Neuronal stem cell (in vitro differentiated cells): ENCODE results near the gene FADS1.

Experiments used
- DNase-seq: peaks from one replicate; pipeline ENCODE4 v3.0.0-alpha.2; 2013; ENCODE audit warnings: low spot score
- H2AFZ ChIP-seq: one replicate; pipeline ENCODE4 v1.6.1; 2013; ENCODE audit warnings: mild to moderate bottlenecking, low read length, inconsistent platforms
- H2AK5ac ChIP-seq: 2 replicates; pipeline ENCODE4 v1.6.1; 2013; ENCODE audit warnings: low read depth, mild to moderate bottlenecking, inconsistent platforms, low read length, moderate library complexity, mixed read lengths
- H2BK120ac ChIP-seq: 2 replicates; pipeline ENCODE4 v1.6.1; 2013; ENCODE audit warnings: low read depth, mild to moderate bottlenecking, inconsistent platforms, low read length, moderate library complexity, mixed read lengths
- H2BK12ac ChIP-seq: one replicate; pipeline ENCODE4 v1.6.1; 2013; ENCODE audit warnings: low read length, inconsistent platforms
- H2BK15ac ChIP-seq: 2 replicates; pipeline ENCODE4 v1.6.1; 2013; ENCODE audit warnings: mild to moderate bottlenecking, low read length, inconsistent platforms, mixed read lengths
- H2BK5ac ChIP-seq: one replicate; pipeline ENCODE4 v1.6.1; 2013; ENCODE audit warnings: inconsistent platforms, mild to moderate bottlenecking, low read length, moderate library complexity
- H3K14ac ChIP-seq: one replicate; pipeline ENCODE4 v1.6.1; 2013; ENCODE audit warnings: low read length, inconsistent platforms
- H3K18ac ChIP-seq: 2 replicates; pipeline ENCODE4 v1.6.1; 2013; ENCODE audit warnings: low read length, inconsistent platforms
- H3K23ac ChIP-seq: 2 replicates; pipeline ENCODE4 v1.6.1; 2013; ENCODE audit warnings: low read depth, mild to moderate bottlenecking, mixed read lengths, low read length, inconsistent platforms; ENCODE audit not compliant: poor library complexity
- H3K27ac ChIP-seq: replicated peaks from 3 replicates; pipeline ENCODE4 v1.5.1; 2013; ENCODE audit warnings: low read length, inconsistent platforms
- H3K27me3 ChIP-seq, 3 experiments: 2 replicates each; pipeline ENCODE4 v1.6.1; 2013; ENCODE audit warnings: low read length in 3 of 3, mild to moderate bottlenecking in 2 of 3, inconsistent platforms in 1 of 3, low read depth in 1 of 3, mixed read lengths in 1 of 3, moderate library complexity in 1 of 3; ENCODE audit not compliant: control insufficient read depth in 3 of 3, insufficient read depth in 3 of 3
- H3K36me3 ChIP-seq, 2 donors: replicated peaks in 1 of 2; 2 replicates each; pipeline ENCODE4 v1.6.1; 2013; ENCODE audit warnings: low read length in 2 of 2; ENCODE audit not compliant: control insufficient read depth in 2 of 2, insufficient read depth in 2 of 2
- H3K4ac ChIP-seq: 2 replicates; pipeline ENCODE4 v1.6.1; 2013; ENCODE audit warnings: inconsistent platforms, mild to moderate bottlenecking, low read length, moderate library complexity
- H3K4me1 ChIP-seq, 2 donors: 1 replicate in 1 of 2; 2 replicates in 1 of 2; pipeline ENCODE4 v1.6.1; 2013; ENCODE audit warnings: low read length in 2 of 2, low read depth in 1 of 2; ENCODE audit not compliant: control insufficient read depth in 2 of 2, insufficient read depth in 1 of 2
- H3K4me2 ChIP-seq: one replicate; pipeline ENCODE4 v1.6.1; 2013; ENCODE audit warnings: mild to moderate bottlenecking, low read length, inconsistent platforms; ENCODE audit not compliant: insufficient read depth, poor library complexity, severe bottlenecking
- H3K4me3 ChIP-seq, 2 donors: 2 replicates each; pipeline ENCODE4 v1.5.1; 2013; ENCODE audit warnings: low read length in 2 of 2, mild to moderate bottlenecking in 2 of 2, inconsistent platforms in 1 of 2, moderate library complexity in 1 of 2
- H3K79me1 ChIP-seq: one replicate; pipeline ENCODE4 v1.6.1; 2013; ENCODE audit warnings: low read depth, mild to moderate bottlenecking, inconsistent platforms, low read length, moderate library complexity
- H3K9ac ChIP-seq: one replicate; pipeline ENCODE4 v1.6.1; 2013; ENCODE audit warnings: mild to moderate bottlenecking, low read depth, low read length, inconsistent platforms; ENCODE audit not compliant: poor library complexity
- H3K9me3 ChIP-seq, 2 donors: replicated peaks in 1 of 2; 2 replicates each; pipeline versions ENCODE3 to v1.6.1; 2013; ENCODE audit warnings: low read length in 2 of 2, mild to moderate bottlenecking in 2 of 2, inconsistent platforms in 1 of 2, low read depth in 1 of 2, mixed read lengths in 1 of 2, moderate library complexity in 1 of 2; ENCODE audit not compliant: control insufficient read depth in 2 of 2, insufficient read depth in 1 of 2
- H4K8ac ChIP-seq: one replicate; pipeline ENCODE4 v1.6.1; 2013; ENCODE audit warnings: low read depth, mild to moderate bottlenecking, inconsistent platforms, low read length, moderate library complexity
- H4K91ac ChIP-seq: one replicate; pipeline ENCODE4 v1.6.1; 2013; ENCODE audit warnings: low read length, low read depth, mild to moderate bottlenecking, inconsistent platforms; ENCODE audit not compliant: poor library complexity
- WGBS, 2 donors: extraction: QIAGEN DNeasy Blood & Tissue Kit; methylation state at CpG; one replicate each; pipeline ENCODE4 v1.1.7; 2013; ENCODE audit warnings: missing lambda C conversion rate in 2 of 2, mixed read lengths in 1 of 2; ENCODE audit not compliant: insufficient read length in 2 of 2, insufficient replicate concordance in 1 of 2; ENCODE audit errors: extremely low coverage in 2 of 2; 5-methylcytosine and 5-hydroxymethylcytosine counted together

The FADS1 gene

GRCh38 chr11:61775106-61775505 lies 41.7 kb downstream of the FADS1 start:
- H3K4me3 ChIP-seq: peak overlapping the region in 1 of 2 donors; percentile 36
- H3K9me3 ChIP-seq: peaks cover 0 to 2% of the 10 kb centered on the region in 2 donors
- H3K27ac ChIP-seq: no peak overlapping the region
- H3K4me1 ChIP-seq: peaks cover 19 to 27% of the 10 kb centered on the region in 2 donors
- no peak for DNase-seq
- H3K4me2 ChIP-seq: no peak overlapping the region
- peak overlapping the region; percentile 65 for H3K23ac ChIP-seq
- H2BK5ac ChIP-seq: peak overlapping the region; percentile 82
- H2AK5ac ChIP-seq: peak overlapping the region; percentile 94
- no peak overlapping the region for H4K8ac ChIP-seq
- H3K27me3 ChIP-seq: no peaks in the 10 kb centered on the region
- H2BK15ac ChIP-seq: no peak overlapping the region
- H3K9ac ChIP-seq: peak overlapping the region; percentile 50
- peaks cover 0 to 12% of the 10 kb centered on the region in 2 donors for H3K36me3 ChIP-seq
- H2BK12ac ChIP-seq: no peak overlapping the region
- no peak overlapping the region for H4K91ac ChIP-seq
- no peak overlapping the region for H2AFZ ChIP-seq
- peak overlapping the region; percentile 31 for H2BK120ac ChIP-seq
- H3K79me1 ChIP-seq: peaks cover 3% of the 10 kb centered on the region
- peak overlapping the region; percentile 83 for H3K18ac ChIP-seq
- peak overlapping the region; percentile 53 for H3K4ac ChIP-seq
- H3K14ac ChIP-seq: peak overlapping the region; percentile 38
- WGBS, 2 donors: no CpG with 5 or more reads among the region's 6 CpGs

- H4K91ac ChIP-seq: no peak overlapping the region
- H3K18ac ChIP-seq: peak overlapping the region; percentile 78
- peaks cover 25 to 29% of the 10 kb centered on the region in 2 donors for H3K4me1 ChIP-seq
- no peak overlapping the region for H2BK120ac ChIP-seq
- H3K23ac ChIP-seq: no peak overlapping the region
- H2BK15ac ChIP-seq: no peak overlapping the region
- H2AK5ac ChIP-seq: peak overlapping the region; percentile 94
- H3K79me1 ChIP-seq: peaks cover 3% of the 10 kb centered on the region
- no peak for DNase-seq
- H2AFZ ChIP-seq: no peak overlapping the region
- peaks cover 0 to 2% of the 10 kb centered on the region in 2 donors for H3K9me3 ChIP-seq
- H3K27ac ChIP-seq: no peak overlapping the region
- peak overlapping the region; percentile 38 for H3K14ac ChIP-seq
- no peak overlapping the region for H3K4me2 ChIP-seq
- peaks cover 0 to 5% of the 10 kb centered on the region in 2 donors for H3K36me3 ChIP-seq
- peak overlapping the region; percentile 66 for H3K4ac ChIP-seq
- H3K27me3 ChIP-seq: no peaks in the 10 kb centered on the region
- no CpG with 5 or more reads among the region's 12 CpGs for WGBS, 2 donors
- H2BK5ac ChIP-seq: peak overlapping the region; percentile 82
- no peak overlapping the region for H2BK12ac ChIP-seq
- peak overlapping the region; percentile 24 for H3K9ac ChIP-seq
- H4K8ac ChIP-seq: no peak overlapping the region
- no peak overlapping the region for H3K4me3 ChIP-seq
These were observed 42.4 kb downstream of the FADS1 start for GRCh38 chr11:61774411-61774810.

- no peak overlapping the region for H2AFZ ChIP-seq
- H2BK5ac ChIP-seq: no peak overlapping the region
- H3K4me2 ChIP-seq: no peak overlapping the region
- H3K27me3 ChIP-seq: no peaks in the 10 kb centered on the region
- no peak overlapping the region for H4K91ac ChIP-seq
- peak overlapping the region; percentile 75 for H2AK5ac ChIP-seq
- H2BK12ac ChIP-seq: no peak overlapping the region
- no peak overlapping the region for H4K8ac ChIP-seq
- H3K9me3 ChIP-seq: peaks cover 0 to 2% of the 10 kb centered on the region in 2 donors
- no peak for DNase-seq
- no peak overlapping the region for H3K14ac ChIP-seq
- H3K36me3 ChIP-seq: peaks cover 0 to 5% of the 10 kb centered on the region in 2 donors
- no peak overlapping the region for H2BK15ac ChIP-seq
- H3K18ac ChIP-seq: peak overlapping the region; percentile 64
- H3K27ac ChIP-seq: no peak overlapping the region
- no CpG with 5 or more reads among the region's 18 CpGs for WGBS, 2 donors
- H3K79me1 ChIP-seq: peaks cover 3% of the 10 kb centered on the region
- H3K4me1 ChIP-seq: peaks cover 31 to 32% of the 10 kb centered on the region in 2 donors
- H3K4me3 ChIP-seq: no peak overlapping the region
- H3K9ac ChIP-seq: no peak overlapping the region
- H3K4ac ChIP-seq: no peak overlapping the region
- no peak overlapping the region for H2BK120ac ChIP-seq
- H3K23ac ChIP-seq: no peak overlapping the region
These were observed 43.0 kb downstream of the FADS1 start for GRCh38 chr11:61773809-61774208.

DNA sequence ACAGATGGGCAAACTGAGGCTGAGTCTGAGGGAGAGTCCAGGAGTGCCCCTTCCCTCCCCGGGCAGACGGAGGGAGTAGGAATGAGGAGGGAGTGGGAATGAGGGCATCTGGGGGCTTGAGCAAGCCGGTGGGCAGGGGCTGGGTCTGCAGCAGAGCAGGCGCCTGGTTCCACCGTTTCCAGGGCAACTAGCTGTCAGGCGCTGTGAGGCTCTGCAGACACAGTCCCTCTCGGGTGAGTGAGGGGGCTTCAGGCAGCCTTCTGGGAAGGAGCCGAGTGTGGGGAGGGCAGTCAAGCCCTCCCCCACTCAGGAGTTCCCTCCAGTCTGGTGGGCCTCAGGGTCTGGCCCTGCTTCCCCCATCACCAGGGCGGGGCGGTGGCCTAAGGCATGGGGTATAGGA lies 43.4 kb downstream of the FADS1 start:
- no peak for DNase-seq
- no peak overlapping the region for H2AFZ ChIP-seq
- H4K91ac ChIP-seq: no peak overlapping the region
- H2BK15ac ChIP-seq: no peak overlapping the region
- H3K27me3 ChIP-seq: no peaks in the 10 kb centered on the region
- H2BK12ac ChIP-seq: peak overlapping the region; percentile 30
- H3K4me3 ChIP-seq: no peak overlapping the region
- H3K36me3 ChIP-seq: peaks cover 0 to 5% of the 10 kb centered on the region in 2 donors
- H3K14ac ChIP-seq: peak overlapping the region; percentile 21
- H3K18ac ChIP-seq: peak overlapping the region; percentile 78
- H3K23ac ChIP-seq: no peak overlapping the region
- H3K27ac ChIP-seq: no peak overlapping the region
- H3K4me1 ChIP-seq: peaks cover 32% of the 10 kb centered on the region in 2 donors
- H3K9ac ChIP-seq: no peak overlapping the region
- no peak overlapping the region for H2BK5ac ChIP-seq
- no peak overlapping the region for H3K4ac ChIP-seq
- H3K4me2 ChIP-seq: peak overlapping the region; percentile 18
- no peak overlapping the region for H4K8ac ChIP-seq
- peaks cover 3% of the 10 kb centered on the region for H3K79me1 ChIP-seq
- H2BK120ac ChIP-seq: no peak overlapping the region
- peak overlapping the region; percentile 75 for H2AK5ac ChIP-seq
- no CpG with 5 or more reads among the region's 10 CpGs for WGBS, 2 donors
- H3K9me3 ChIP-seq: peaks cover 0 to 2% of the 10 kb centered on the region in 2 donors
